CD4-positive, alpha-beta T cell treated with Interleukin-6 at 100 ng/mL for 8 hours (primary cell): ENCODE results near the gene CEPT1.
"Not testable (repeated sequence)": the region's sequence is repeated elsewhere in the genome, so short reads cannot be mapped to it uniquely, and the experiment has no call there.

Experiments used
- DNase-seq: peaks from one replicate; pipeline ENCODE4 v3.0.0-alpha.2; 2020; ENCODE audit warnings: mixed read lengths, low spot score

CEPT1 gene

DNA sequence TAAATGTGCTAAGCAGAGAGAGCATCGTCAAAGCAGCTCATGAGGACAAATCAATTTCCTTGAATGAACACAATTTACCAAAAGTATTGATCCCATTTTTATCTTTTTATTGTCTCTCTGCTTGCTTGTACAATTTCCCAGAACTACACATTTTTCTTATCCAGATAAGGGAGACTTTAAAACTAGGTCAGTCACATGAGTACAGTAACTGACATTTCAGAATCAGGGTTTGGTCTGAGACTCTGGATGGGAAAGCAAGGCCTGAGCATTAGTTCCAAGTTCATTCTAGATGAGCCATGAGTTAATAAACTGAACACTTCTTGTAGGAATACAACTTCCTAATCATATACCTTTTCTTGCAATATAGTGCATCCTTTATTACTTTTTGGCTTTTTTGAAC lies 71.9 kb downstream of the CEPT1 start:
- no peak for DNase-seq

DNA sequence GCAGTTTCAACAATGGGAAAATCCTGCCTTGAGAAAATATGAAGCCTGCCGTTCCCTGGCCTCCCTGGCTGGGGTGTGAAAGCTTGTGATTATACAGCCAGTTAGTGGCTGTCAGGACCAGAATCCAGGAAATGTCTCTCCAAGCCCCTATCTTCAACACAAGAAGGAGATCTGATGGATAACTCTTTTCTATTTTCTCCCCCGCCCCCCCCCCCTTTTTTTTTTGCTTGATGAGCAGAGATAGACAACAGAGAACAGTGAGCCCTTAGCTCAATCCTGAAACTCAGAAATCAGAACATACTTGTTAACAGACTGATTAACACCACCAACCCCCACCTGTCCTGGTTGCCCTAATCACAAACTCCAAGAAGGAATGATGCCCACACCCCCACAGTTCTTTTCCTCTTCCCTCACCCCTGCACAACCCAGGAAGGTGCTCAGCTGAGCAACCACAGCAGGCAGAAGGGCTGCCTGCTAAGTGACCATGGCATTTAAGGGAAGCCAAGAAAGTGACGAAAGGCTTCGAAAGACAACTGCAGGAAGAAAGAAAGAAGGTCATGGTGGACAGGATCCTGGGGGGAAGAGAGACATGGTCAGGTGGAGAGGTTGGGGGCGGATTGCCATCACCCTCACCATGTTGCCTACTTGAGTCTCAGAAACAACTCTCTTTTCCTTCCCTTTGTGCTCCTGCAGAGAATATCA lies 72.8 kb downstream of the CEPT1 start:
- no peak for DNase-seq

DNA sequence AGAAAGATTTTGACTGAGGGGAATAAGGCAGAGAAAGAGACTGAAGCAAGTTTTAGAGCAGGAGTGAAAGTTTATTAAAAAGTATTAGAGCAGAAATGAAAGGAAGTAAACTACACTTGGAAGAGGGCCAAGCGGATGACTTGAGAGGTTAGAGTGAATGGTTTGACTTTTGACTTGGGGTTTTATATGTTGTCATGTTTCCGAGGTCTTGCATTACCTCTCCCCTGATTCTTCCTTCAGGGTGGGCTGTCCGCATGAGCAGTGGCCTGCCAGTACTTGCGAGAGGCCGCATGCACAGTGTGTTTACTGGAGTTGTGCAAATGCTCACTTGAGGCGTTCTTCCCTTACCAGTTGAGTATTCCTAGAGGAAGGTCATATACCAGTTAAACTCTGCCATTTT lies 73.4 kb downstream of the CEPT1 start:
- DNase-seq = peak; percentile 57

DNA sequence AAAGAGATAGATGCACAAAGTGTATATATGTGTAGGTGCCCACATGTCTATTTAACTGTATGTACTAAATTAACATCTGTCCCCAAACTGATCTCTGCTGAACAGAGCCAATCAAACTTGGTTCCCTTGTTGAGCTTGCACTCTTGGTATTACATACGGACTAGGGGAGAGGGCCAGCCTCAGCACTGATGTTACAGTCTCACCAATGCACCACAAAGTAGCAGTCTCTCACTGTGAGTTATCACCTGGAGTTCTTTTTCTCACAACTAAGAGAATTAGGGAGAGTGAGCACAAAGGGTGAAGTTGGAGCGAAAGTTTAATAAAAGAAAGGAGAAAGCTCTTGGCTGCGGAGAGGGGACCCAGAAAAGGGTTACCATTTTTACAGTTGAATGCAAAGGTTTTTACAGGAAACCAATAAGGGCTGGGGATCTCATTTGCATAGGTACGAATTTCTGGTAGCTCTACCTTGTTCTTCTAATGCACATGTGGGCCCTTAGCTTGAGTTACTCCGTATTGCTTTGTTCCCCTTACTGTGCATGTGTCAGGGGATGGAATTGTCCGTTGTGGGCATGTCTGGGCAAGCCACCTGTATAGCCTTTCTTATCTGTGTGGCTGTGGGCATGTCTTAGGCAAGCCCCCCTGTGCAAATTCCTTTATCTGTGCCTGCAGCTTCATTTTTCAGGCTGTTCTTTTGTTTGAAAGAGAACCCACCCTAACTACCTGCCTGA lies 74.2 kb downstream of the CEPT1 start:
- no peak for DNase-seq

DNA sequence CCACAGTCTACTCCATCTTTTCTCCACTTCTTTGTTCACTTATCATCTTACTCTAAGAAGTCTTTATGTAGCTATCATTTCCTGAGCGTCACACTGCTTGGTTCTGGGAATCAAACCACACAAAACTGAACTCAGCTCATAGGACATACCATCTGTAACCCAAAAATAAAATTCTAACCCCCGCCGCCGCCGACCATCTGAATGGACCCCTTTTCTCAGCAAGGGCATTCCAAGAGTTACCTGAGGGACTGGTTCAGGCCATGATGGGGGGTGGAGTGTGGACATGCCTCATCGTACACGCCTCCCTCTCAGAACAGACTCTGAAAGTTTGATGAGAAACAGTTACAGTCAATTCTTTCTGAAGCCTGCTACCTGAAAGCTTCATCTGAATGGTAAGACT lies 74.9 kb downstream of the CEPT1 start:
- DNase-seq = peak; percentile 39

DNA sequence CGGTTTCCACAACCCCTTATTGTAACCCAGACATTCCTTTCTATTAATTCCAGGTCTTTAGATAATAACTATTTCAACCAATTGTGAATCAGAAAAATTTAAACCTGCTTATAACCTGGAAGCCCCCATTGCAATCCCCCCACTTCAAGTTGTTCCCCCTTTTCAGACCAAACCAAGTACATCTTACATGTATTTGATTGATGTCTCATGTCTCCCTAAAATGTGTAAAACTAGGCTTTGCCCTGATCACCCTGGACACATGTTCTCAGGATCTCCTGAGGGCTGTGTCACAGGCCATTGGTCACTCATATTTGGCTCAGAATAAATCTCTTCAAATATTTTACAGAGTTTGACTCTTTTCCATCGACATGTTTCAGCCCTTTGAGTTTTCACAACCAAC lies 75.3 kb downstream of the CEPT1 start:
- DNase-seq = not testable (repeated sequence)

DNA sequence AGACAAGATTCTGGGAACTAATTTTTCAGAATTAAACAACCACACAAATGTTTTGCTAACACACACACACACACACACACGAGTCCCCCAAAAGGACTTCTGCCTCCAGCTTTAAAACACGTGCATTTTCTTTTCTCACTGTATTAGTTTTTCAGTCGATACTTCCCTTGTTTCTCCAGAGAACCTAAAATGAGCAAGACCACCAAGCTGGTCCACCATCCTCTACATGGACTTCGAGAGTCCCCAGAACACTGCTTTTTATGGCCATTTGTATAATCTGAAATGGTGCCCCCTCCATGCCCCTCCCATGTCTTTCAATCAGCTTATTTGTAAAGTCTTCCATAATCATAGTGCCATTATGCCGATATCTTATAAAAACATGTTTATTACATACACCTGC lies 76.7 kb downstream of the CEPT1 start:
- DNase-seq = no peak

DNA sequence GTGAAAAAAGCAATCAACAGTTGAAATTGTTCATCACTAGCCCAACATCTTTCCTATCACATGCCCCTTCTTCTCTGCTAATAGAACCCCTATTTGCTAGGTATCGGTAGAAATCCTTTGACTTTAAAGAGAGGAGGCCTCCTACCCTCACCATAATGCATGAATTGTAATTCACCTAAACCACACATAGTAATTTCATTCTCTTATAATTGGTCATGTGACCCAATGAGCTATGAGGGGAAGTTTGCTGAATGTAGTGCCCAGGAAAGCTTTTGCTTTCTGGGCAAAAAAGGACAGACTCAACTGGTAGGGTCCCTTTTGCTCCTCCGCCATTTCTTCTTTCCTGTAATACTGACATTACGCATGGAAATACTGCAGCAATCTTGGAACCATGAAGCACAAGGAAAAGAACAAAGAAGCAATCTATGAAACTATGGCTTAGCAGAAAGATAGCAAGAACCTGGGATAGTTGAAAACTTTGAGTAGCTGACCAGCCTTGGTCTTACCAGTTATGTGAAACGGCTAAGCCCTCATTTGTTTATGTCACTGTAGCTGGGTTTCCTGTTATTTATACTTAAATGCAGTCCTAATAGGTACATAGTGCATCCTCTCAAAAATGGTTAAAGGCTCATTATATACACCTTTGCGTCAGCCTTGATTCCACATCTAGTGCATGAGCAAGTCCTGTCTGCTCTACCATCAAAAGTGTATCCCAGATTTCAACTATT lies 77.3 kb downstream of the CEPT1 start:
- no peak for DNase-seq

DNA sequence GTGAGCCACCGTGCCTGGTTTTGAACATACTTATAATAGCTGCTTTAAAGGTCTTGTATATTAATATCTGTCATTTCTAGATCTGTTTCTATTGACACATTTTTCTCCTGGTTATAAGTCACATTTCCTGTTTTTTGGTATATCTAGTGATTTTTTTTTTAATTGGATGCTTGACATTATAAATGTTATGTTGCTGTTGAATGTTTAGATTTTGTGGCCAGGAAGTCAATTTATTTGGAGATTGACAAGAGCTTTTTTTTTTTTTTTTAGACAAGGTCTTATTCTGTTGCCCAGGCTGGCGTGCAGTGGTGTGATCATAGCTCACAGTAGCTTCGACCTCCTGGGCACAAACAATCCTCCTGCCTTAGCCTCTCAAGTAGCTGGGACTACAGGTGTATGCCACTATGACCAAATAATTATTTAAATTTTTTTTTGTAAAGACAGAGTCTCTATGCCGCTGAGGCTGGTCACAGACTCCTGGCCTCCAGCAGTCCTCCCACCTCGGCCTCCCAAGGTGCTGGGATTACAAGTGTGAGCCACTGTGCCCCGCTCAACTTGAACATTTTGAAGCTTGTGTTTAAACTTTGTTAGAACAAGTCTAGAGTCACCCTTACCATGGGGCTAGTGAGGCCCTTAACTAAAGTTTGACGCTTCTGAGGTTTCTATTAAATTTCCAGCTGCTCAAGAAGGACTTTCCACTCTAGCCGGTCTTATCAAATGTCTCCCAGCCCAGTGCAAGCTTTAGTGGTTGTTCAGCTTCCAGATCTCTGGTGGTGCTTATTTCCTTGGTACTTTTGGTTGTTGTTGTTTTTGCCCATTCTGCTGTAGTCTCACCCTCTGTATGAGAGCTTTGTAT lies 78.9 kb downstream of the CEPT1 start:
- DNase-seq = no peak

DNA sequence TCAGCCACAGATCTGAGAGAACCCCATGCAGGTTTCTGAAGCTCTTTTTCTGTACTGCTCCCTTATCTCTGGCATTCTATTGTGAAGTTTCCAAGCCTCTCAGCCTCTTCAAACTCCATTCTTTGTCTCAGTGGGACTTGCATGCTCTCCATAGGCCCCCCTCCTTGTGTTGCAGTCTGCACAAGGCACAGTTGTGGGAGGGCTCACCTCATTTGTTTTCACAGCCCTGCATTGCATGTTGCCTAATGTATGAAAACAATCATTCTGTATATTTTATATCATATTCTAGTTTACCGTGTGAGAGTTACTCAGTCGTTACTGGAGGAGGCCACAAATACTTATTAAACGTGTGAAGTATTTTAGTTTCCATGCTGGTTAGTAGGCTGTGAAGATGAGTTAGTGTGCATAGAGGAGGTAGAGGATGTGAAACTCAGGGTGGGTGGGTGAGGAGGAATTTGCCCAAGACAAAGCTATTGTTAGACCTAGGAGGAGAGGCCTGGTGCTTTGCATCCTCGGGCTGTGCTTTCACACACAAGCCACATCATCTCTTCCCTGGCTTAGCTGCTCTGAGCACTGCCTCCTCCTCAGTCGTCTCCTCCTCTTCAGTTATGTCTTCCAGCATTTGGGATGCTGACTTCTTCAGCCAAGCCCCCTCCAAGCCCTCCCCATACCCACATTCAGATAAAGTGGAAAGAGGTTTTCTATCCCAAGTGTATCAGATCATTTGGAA lies 79.7 kb downstream of the CEPT1 start:
- DNase-seq = peak; percentile 34

DNA sequence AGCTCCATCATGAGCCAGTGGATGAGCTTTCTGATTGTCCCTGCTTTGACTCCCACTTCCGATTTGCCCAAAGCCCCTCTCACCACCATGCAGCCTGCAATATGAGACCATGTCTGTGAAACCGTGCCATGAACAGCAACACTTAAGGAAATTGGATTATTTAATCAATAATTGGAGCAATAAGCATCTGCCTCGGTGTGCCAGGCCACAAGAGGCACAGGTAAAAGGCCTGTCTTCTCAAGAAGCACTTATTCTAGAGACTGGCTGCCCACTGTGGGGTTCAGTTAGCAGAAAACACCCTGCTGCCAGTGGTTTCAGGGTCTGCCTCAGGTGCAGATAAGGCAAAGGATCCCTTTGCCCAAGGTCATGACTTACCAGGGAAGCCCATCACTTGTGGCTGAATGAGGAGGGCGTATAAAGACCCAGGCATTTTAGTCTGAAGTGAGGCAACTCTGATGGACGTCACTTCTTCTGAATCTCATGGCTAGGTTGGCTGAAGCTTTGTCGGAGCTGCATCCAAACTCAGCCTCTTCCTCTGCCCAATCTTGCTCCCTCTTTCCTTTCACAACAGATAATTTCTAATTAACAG lies 80.4 kb downstream of the CEPT1 start:
- no peak for DNase-seq

DNA sequence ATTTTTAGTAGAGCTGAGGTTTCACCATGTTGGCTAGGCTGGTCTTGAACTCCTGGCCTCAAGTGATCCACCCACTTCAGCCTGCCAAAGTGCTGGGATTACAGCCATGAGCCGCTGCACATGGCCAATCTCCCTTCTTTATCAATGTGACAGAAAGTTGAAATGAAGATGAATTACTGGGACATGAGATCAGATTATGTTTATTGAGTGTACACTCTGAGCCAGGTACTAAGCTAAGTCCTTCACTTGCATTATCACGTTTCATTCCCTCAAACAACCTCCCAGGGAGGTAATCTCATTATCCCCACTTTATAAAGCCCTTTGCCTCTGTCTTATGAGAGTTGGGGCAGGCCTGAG lies 81.2 kb downstream of the CEPT1 start:
- DNase-seq = no peak

DNA sequence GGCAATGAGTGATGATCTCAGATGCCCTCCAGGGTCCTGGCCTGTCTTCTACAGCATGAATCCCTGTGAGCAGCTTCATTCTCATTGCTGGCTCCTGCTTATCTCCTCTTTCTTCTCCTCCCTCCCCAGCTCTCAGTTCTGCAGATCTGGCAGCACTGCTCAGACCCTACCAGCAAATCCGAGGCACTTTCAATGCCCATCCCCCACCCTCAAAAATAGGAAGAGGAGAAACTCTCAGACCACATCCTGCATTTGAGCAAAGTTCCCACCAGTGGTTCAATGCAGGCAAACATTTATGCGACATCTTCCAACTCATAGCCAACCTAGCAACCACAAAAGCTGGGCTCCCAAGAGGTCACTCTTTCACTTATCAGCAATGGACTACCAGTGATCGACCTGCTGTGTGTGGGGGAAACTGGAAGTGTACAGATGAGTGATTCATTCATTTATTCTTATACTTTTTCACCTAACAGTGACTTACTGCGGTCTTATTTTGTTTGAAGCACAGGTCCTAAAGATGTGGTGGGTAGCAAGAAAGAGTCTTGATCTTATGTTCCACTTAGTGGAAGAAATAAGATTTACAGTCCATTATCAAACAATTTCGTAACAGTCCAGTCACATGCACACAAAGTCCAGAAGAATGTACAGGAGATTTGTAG lies 81.7 kb downstream of the CEPT1 start:
- DNase-seq = peak; percentile 83

DNA sequence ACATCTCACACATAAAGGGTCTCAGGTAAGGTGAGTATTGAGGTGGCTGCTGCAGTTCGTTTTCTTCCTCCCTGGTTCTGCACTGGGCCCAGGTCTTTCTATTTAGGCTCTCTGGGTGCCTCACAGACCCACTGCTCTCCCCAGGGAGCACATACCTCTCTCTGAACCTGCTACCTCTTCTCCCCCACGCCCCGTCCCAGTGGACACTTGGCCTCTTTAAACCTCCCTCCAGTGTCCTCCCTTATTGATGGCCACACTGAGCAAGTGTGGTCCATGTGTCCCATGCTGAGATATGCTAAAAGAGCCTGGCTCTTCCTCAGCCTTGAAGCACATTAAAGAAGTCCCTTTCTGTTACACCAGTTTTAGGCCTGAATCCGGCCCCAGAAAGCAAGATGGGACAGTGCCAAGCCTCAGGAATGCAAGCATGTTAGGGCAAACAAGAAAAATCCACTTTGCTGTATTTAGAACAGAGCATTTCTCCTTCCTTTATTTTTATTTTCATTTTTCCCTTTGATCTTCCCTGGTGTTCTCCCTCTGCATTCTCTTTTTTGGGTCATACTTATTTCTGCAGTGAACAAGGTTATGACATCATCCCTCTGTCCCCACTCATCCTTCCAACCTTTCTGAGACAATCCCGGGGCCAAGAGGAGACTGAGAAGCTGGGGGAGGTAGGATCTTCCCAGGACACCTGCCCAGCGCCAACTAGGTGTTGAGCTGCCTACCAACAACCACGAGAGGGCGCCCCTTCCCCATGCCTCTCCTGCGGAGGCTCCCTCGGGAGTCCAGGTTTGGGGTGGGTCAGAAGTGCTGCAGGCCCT lies 82.5 kb downstream of the CEPT1 start:
- DNase-seq = peak; percentile 80

DNA sequence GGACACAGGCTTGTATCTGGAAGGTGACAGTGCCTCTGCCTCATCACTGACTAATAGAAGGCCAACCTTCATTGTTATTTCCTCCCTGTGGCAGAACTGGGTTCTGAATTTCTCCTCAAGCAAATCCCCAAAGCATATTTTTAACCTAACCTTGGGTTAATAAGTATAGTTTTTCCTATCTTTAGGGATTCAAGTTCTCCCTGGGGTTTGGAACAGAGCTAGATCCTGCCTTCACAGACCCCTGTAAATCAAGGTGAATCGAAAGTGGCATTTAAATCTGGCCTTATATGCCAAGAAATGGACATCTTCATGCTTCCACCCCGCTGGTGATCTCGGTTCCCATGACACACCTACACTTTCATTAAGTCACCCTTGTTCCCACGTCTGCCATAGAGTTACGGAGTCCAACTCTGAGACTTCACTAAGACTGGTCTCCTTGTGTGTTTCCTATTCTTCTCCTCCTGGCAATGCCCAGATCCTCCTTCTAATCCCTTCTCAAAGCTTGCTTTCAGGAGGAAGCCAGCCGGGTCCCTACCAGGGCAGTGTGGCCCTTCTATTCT lies 83.2 kb downstream of the CEPT1 start:
- no peak for DNase-seq

DNA sequence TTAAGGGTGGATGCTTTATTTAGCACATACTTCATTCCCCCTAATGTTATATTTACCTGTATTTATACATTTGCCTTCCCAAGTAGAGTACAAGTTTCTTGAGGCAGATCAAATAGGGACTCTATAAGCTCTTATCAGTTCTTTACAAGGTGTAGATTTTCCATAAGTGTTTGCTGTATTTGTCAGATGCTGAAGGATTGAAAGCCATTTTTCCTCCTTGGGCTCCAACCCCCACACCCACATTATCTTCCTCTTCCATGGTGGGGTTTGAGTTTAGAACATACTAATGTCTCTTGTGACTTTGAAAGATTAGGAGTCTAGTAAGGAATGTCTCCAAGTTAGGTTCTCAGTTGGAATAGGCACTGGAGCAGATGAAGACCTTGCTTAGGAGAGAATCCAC lies 85.1 kb downstream of the CEPT1 start:
- no peak for DNase-seq

DNA sequence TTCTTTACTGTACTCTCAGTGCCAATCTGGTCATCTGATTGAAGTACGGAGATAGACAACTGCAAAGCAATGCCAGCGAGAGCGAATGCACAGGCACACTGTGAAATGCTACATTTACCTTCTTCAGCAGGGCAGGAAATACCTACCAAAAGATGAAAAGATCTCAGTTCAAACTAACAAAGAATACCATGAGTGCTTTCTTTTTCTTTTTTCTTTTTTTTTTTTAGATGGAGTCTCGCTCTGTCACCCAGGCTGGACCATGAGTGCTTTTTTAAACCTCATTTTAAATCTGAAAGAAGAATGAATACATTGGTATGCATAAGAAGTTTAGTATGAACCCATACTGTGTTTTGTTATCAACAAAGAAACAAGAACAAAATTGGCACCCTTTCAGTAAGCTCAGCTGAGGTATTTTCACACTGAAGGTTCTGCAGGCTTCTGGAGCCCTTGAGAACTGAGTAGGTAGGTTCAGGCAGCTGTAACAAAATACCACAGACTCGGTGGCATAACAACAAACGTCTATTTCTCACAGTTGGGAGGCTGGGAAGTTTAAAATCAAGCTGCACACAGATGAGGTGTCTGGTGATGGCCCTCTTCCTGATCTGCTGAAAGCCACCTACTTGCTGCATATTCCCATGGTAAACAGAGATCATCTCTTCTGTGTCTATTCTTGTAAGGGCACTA lies 85.8 kb downstream of the CEPT1 start:
- peak; percentile 62 for DNase-seq

DNA sequence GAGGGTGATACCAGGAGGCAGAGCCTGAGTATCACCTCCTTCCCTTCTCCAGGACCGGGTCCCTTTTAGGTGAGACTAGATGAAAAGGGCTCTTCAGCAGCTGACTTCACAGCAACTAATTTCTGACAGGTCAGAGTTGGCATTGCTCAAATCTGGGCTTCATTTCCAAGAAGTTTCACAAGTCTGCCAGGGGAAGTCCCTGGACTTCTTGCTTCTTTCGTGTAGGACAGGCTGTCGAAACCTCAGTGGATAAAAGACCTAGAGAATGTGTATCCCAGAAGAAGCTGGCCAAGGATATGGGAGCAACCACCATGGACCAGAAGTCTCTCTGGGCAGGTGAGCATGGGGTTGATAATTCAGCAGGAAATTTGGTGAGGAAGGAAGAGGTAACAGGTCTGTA lies 87.4 kb downstream of the CEPT1 start, which contains the start of gene CHI3L2:
Gene CHI3L2, plus strand, starts transcription at position 280 of the 400 bp plus-strand sequence. Its CDS starts 17 bp downstream, at position 297.
- no peak for DNase-seq
